Ramos (cell line): ENCODE results near the gene WDFY1.
"Not testable (repeated sequence)": the region's sequence is repeated elsewhere in the genome, so short reads cannot be mapped to it uniquely, and the experiment has no call there.

Source experiments
- in situ Hi-C: fragments of 300-500 bp; cut with MboI; formaldehyde crosslinking; loops from one replicate; pipeline ENCODE4 v1.14.3; 2022; ENCODE audit warnings: low sequenced_read_pairs; ENCODE audit not compliant: unreplicated experiment

Gene WDFY1

GRCh38 chr2:223901311-223901710 lies 43.8 kb downstream of the WDFY1 start:
- in situ Hi-C loops = no loop called here

- in situ Hi-C loops = no loop called here
Measured at GRCh38 chr2:223900531-223900930, 44.6 kb downstream of the WDFY1 start.

- in situ Hi-C loops = no loop called here
Measured at GRCh38 chr2:223900066-223900465, 45.1 kb downstream of the WDFY1 start.

GRCh38 chr2:223897669-223898330 lies 47.3 kb downstream of the WDFY1 start:
- in situ Hi-C loops = no loop called here

GRCh38 chr2:223896833-223897311 lies 48.3 kb downstream of the WDFY1 start:
- in situ Hi-C loops = no loop called here

GRCh38 chr2:223894968-223895367 lies 50.2 kb downstream of the WDFY1 start:
- in situ Hi-C loops = no loop called here

GRCh38 chr2:223894009-223894408 lies 51.1 kb downstream of the WDFY1 start:
- in situ Hi-C loops = no loop called here

GRCh38 chr2:223890721-223891120 lies 54.4 kb downstream of the WDFY1 start:
- in situ Hi-C loops = no loop called here

GRCh38 chr2:223889229-223889628 lies 55.9 kb downstream of the WDFY1 start:
- in situ Hi-C loops = no loop called here

- in situ Hi-C loops = no loop called here
Measured at GRCh38 chr2:223888251-223888650, 56.9 kb downstream of the WDFY1 start.

GRCh38 chr2:223887127-223887526 lies 58.0 kb downstream of the WDFY1 start:
- in situ Hi-C loops = no loop called here

- in situ Hi-C loops = no loop called here
Measured at GRCh38 chr2:223886726-223887125, 58.4 kb downstream of the WDFY1 start.

GRCh38 chr2:223884399-223884798 lies 60.7 kb downstream of the WDFY1 start:
- in situ Hi-C loops = no loop called here

GRCh38 chr2:223882715-223883114 lies 62.4 kb downstream of the WDFY1 start:
- in situ Hi-C loops = no loop called here

- in situ Hi-C loops = no loop called here
Measured at GRCh38 chr2:223880796-223881195, 64.3 kb downstream of the WDFY1 start.

GRCh38 chr2:223877721-223878410 lies 67.3 kb downstream of the WDFY1 start:
- in situ Hi-C loops = no loop called here

- in situ Hi-C loops = no loop called here
Measured at GRCh38 chr2:223873672-223874071, 71.5 kb downstream of the WDFY1 start.

GRCh38 chr2:223872772-223873171 lies 72.4 kb downstream of the WDFY1 start:
- in situ Hi-C loops = not testable (repeated sequence)

- in situ Hi-C loops = not testable (repeated sequence)
Measured at GRCh38 chr2:223871661-223872060, 73.5 kb downstream of the WDFY1 start.

- in situ Hi-C loops = no loop called here
Measured at GRCh38 chr2:223870840-223871611, 74.1 kb downstream of the WDFY1 start.

GRCh38 chr2:223868005-223868404 lies 77.1 kb downstream of the WDFY1 start:
- in situ Hi-C loops = no loop called here
